HG03342 (cell line): ENCODE data around the gene JRKL.
"Not testable (repeated sequence)": the region's sequence is repeated elsewhere in the genome, so short reads cannot be mapped to it uniquely, and the experiment has no call there.

ENCODE experiments used
- ATAC-seq: cut with Tn5 transposase; IDR thresholded peaks from one replicate; pipeline ENCODE4 v1.9.1; 2021; ENCODE audit warnings: mild to moderate bottlenecking, moderate library complexity; ENCODE audit not compliant: unreplicated experiment

Gene JRKL

DNA sequence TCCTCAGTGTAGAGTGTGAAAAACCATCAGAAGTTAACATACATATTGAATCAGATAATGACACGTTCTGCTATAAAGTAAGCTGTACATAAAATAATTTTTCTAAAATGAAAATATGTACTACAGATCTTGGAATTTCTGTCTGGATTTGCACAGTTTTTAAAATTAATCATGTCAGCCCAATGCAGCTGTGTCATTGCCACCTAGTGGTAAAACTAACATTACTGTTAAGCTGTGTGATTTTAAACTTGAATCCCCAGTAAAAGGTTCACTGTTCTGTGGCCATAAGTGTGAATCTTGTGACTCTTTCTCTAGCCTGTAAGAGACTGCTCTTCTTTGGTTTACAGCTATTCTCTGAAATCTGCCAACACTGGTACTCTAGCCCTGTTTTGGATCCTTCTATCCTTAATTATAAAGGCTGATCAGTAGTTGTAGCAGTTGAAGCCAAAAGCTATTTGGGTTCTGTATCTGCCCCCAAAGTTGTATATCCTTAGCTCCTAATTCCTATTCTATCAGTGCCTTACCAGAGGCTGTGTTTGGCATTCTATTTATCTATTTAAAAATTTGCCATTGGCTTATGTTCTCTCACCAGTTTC is 4.0 kb downstream of the JRKL start:
- no peak for ATAC-seq

DNA sequence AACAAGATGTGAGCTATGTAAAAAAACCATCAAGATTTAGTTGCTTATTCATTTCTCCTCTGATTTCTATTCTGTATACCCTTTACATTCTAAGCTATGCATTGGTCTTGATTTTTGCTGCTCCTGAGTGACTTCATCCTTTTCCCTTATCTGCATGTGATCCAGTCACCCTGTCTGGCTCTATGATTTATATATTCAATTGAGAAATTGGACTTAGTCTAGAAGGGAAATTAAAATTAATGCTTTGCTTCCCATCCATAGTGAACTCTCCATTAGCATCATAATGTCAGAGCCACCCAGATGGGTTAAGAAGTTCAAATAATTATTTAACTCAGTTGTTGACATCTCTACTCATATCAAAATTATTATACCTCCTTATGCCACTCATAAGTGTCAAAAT is 5.0 kb downstream of the JRKL start:
- ATAC-seq = no peak

DNA sequence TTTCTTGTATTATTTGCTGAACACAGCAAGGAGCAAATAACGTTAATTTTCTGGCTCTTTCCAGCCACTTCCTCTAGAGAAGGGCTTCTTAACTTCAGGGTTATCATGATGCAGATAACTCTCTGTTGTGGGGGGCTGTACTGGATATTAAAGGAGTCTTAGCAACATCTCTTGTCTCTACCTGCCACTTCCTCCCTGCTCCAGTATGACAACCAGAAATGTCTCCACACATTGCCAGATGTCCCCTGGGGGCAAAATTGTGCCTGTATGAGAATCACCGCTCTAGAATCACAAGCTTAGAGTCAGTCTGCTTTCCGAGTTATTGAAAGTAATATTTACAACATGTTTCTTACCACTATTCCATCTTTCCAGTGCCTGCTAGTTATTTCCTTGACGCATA is 6.8 kb downstream of the JRKL start:
- no peak for ATAC-seq

DNA sequence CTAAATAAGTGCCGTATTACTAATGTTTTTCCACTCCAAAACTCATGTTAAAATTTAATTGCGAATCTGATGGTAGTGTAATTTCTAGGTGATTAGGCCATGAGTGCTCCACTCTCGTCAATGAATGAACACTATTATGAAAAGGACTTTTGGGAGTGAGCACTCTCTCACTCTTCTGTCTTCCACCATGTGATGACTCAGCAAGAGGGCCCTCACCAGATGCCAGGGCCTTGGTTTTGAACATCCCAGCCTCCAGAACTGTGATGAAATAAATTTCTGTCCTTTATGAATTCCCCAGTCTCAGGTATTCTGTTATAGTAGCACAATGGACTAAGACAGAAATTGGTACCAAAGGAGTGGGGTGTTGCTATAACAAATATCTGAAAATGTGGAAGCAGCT is 8.1 kb downstream of the JRKL start:
- no peak for ATAC-seq

DNA sequence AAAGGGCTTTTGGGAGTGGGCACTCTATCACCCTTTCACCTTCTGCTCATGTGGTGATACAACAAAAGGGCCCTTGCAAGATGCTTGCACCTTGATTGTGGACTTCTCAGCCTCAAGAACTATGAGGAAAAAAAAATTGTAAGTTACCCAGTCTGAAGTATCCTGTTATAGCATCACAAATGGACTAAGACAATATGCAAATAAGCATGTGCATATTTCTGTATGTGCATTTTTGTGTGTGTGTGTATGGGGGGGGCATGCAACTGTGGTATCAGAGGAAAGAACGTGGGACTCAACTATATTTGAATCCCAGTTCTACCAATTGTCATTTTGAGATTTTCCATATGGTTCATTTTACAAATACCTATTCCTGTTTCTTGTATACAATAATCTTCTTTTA is 10.9 kb downstream of the JRKL start:
- ATAC-seq = no peak

DNA sequence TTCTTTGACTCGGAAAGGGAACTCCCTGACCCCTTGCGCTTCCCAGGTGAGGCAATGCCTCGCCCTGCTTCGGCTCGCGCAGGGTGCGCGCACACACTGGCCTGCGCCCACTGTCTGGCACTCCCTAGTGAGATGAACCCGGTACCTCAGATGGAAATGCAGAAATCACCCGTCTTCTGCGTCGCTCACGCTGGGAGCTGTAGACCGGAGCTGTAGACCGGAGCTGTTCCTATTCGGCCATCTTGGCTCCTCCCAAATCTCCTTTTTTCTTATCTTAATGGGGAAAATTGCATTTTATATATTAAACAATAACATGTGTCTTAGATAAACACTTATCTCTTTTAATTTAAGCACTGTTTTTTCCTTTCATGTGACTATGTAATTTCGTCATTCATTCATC is 21.6 kb downstream of the JRKL start:
- ATAC-seq = not testable (repeated sequence)

DNA sequence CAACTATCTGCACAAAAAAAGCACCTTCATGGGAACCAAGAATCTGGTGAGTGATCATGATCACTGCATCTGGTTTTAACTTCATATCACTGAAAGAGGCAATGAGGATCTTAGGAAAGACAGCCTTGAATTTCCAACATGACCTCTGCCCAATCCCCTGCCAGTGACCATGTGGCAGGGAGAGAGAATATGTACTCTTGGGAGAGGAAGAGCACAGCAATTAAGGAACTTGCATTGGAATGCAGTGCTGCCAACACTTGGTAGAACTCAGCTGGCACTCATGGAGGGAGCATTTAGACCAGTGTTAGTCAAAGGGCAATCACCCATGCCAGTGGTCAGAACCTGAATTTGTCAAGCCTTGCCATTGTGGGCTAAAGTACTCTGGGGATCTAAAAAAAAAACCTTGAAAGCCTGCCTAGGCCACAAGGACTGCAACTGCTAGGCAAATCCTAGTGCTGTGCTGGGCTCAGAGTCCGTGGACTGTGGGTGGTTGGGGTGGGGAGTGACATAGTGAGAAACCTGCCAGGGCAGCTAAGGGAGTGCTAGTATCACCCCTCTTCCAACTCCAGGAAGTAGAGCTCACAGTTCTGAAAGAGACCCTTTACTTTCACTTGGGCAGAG is 23.1 kb downstream of the JRKL start:
- ATAC-seq = no peak

DNA sequence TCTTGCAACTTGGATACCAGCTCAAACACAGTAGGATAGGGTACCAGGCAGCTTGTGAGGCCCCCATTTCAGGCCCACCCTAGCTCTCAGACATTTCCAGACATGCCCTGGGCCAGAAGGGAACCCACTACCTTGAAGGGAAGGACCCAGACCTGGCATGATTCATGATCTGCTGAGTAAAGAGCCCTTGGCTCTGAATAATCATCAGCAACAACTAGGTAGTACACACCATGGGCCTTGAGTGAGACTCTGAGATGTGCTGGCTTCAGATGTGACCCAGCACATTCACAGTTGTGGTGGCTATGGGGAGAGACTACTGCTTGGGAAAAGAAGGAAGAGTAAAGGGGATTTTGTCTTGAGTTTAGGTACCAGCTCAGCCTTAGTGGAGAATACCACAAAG is 23.6 kb downstream of the JRKL start:
- ATAC-seq = no peak

DNA sequence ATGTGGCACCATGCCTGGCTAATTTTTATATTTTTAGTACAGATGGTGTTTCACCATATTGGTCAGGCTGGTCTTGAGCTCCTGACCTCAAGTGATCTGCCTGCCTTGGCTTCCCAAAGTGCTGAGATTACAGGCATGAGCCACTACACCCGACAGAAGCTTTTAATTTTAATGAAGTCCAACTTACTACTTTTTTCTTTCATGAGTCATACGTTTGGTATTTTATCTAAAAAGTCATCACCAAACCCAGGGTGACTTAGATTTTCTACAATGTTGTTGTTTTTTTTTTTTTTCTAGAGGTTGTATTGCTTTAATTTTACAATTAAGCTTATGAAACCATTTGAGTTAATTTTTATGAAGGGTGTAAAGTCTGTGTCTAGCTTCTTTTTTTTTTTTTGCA is 34.9 kb downstream of the JRKL start:
- ATAC-seq = no peak

DNA sequence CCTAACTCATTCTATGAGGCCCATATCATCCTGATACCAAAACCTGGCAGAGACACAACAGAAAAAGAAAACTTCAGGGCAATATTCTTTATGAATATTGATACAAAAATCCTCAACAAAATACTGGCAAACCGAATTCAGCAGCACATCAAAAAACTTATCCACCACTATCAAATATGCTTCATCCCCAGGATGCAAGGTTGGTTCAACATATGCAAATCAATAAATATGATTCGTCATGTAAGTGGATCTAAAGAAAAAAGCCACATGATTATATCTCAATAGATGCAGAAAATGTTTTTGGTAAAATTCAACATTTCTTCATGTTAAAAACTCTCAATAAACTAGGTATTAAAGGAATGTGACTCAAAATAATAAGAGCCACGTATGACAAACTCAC is 40.9 kb downstream of the JRKL start:
- no peak for ATAC-seq

DNA sequence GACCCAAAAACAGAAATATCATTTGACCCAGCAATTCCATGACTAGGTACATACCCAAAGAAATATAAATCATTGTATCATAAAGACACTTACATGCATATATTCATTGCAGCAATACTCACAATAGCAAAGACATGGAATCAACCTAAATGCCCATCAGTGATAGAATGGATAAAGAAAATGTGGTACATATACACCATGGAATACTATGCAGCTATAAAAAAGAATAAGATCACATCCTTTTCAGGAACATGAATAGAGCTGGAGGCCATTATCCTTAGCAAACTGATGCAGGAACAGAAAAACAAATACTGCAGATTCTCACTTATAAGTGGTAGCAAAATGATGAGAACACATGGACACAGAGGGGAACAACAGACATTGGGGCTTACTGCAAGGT is 42.8 kb downstream of the JRKL start:
- not testable (repeated sequence) for ATAC-seq
